ENCODE data around the gene NEK6.

The NEK6 gene

GRCh38 chr9:124298646-124299235 lies 41.0 kb downstream of the NEK6 start:
- no peak for FAIRE-seq

DNA sequence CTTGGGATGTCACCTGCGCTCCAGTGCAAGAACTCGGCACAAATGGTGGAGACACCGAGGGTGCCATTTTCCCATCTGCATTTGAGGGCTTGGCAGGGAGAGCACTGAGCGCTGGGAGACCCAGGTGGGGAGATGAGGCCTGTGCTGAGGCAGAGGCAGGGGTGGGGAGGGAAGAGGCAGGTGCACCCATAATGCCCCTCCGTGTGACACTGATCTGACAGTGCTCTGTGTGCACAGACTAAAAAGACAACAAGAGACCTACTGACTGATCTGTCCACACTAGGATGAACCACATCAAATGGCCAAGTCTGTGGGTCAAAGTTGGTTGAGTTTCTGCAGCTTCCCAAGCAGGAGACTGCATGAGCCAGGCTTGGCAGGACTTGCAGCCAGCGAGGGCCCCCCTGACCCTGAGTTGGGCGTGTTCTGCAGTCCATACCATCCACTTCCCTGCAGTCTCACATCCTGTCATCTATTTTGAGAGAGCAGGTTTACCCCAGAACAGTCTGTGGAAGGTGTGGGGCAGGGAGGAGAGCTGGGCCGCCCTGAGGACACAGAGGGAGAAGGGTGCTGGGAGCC lies 41.9 kb downstream of the NEK6 start:
- FAIRE-seq, result no peak

DNA sequence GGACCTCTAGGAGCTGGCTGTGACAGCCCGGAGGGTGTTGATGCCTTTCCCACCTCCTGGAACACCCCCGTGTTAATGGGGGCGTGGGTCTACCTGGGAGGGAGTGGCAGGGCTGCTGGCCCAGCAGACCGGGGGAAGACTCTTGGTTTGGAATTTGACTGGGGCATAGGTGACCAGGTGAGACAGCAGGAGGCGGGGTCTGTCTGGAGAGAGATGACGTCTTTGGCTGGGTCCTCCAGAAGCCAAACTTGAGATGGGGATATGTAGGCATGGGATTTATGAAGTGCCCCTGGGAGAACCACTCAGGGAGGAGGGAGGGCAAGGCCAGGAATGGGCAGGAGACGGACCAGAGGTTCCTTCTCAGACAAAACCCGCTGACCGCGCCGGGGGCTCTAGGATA lies 42.6 kb downstream of the NEK6 start:
- FAIRE-seq, result no peak

DNA sequence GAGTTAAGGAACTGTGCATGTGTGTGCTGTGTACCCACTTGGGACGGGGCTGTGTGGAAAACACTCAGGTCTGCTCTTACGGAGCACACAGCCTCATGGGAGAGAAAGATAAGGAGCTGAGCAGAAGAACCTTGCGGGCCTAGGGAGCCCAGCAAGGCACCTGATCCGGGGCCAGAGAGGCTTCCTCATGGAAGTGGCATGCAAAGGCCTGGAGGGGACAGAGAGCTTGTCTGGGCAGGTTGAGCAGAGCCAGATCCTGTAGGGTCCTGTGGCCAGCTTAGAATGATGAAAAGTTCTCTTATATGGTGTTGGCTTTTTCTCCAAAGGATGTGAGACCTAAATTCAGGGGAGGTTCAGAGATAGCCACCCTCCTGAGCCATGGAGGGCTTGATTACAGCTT lies 45.2 kb downstream of the NEK6 start:
- FAIRE-seq, result no peak

DNA sequence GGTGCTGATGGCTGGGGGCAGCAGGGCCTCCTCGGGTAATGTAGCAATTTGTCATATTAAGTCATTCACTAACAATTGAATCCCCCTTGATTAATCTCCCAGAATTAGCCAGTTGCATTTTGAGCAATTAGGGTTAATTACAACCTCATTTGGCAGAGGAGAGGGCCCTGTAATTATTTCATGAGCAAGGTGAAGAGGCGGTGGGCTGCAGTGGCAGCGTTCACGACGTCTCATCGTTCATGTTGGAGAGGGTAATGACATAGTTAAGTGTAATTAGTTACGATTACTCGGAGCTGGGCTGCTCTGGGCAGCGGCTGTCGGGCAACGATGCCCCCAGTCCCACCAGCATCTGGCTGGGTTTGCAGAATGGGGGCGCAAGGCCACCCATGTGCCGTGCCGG lies 46.0 kb downstream of the NEK6 start:
- no peak for FAIRE-seq

DNA sequence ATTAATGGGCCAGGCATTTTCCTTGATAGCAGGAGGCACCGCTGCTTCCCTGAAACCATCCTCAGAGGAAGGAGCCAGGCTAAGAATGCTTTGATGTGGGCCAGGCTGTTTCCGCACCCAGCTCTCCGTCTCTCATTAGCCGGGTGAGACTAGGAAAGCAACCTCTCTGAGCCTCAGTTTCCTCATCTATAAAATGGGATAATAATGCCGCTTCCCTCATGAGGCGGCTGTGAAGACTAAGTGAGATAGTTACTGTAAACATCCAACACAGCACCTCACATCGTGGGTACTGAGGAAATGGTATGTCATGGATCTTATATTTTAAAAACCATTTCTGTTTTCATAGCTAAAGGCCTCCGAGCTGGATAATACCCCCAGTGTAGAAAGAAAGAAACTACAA lies 46.5 kb downstream of the NEK6 start:
- FAIRE-seq, result no peak

DNA sequence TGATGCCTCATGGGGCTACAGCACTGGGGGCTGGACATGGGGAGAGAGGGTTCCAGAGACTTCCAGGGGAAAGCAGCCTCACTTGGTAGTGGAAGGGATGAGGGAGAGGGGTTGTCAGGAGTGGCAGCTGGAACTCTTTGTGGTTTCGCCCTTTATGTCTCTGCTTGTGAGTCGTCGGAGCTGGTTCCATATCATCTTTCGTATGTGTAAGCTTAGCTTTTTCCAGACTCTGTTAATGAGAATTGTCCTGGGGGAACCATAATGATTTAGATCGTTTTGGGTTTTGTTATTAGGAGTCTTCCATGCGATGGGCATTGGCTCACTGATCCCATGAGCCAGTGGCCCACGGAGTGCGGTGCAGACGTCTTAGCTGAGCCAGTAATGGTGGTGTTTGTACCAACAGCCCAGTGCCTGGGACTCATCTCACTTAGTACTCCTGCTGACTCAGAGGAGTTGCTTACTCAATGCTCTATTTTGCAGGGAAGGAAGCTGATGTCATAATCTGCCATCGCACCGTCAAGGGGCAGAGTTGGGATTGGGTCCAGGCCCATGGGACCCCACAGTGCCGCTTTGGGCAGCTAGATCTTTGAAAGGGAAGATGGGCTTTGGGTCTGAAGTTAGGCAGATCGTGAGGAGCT lies 48.5 kb downstream of the NEK6 start:
- FAIRE-seq, result no peak

DNA sequence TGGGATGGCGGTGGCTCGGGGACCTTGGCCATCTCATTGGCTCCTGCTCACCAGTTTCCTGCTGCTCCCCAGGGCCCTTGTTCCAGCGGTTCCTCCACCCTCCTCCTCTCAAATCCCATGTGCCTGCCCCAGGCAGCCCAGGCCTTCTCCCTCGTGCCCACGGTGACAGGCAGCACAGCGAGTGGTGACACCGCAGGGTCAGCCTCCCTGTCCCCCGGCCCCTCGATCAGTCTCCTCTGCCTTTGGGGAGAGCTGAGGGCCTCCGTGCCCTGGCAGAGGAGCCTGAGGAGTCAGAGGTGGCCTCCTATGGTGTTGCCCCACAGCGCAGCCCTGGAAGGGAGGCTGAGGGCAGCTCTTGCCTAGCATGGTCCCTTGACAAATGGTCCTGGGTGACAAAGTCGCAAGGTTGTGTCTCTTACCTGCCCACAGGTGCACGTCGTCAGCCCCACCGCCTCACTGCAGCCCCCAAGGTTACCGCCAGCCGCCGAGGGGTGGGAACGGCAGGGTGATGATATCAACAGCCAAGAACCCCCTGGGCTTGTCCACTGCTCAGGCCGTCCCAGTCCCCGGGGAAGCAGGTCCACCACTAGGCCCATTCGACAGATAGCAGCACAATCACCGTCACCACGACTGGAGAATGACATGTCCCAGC lies 49.8 kb downstream of the NEK6 start:
- no peak for FAIRE-seq

DNA sequence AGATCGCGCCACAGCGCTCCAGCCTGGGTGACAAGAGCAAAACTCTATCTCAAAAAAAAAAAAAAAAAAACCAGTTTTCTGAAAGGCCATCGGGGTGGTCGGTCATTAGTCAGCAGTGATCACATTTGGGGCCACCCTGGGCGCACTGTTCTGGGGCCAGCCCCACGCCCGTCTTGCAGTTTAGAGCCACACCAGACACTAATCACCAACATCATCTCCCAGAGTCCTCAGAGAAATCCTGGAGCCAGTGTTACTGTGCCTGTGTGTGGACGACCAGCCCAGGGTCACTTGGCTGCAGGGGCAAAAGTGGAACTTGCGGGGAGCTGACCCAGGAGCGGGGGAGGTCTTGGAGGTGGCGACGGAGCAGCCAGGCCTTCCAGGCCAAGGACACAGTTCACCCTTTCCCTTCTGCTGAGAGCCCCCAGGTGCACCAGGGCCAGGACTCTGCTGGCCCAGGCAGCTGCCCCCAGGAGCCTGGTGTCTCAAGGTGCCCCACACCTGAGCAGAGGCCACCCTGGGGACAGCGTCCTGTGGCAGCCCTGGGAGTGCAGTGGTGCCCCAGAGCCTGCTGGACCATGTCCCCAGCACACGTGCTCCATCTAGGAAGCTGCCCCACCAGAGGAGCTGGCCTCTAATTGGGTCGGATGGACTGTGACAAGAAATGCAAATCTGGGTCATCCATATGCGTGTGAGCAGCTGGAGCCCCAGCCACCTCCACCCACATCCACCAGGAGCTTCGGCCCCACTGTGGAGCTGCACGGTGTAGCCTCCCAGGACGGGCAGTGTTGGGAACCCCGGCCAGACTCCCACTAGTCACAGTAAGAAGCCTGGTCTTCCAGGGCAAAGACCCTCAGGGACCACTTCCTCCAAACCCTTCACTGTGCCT lies 51.1 kb downstream of the NEK6 start:
- FAIRE-seq, result no peak

DNA sequence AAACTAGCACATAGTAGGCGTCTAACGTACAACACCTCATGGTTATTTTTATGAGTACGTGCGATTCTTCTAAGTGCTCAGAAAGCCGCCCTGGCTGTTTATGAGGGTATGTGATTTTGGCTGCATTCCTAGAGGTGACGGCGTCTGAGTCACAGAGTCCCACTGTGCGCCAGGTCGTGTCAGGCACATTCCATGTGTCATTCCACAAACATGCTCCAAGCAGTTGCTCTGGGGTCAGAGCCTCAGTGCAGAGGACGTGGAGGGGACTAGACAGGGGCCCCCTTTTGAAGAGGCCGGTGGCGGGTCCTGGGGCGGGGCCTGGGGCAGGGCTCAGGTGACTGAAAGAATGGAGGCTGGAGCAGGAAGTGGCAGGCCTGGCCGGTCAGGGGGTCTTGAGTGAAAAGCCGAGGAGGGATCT lies 51.9 kb downstream of the NEK6 start:
- FAIRE-seq, result no peak

GRCh38 chr9:124311283-124311682 lies 53.5 kb downstream of the NEK6 start:
- no peak for FAIRE-seq

DNA sequence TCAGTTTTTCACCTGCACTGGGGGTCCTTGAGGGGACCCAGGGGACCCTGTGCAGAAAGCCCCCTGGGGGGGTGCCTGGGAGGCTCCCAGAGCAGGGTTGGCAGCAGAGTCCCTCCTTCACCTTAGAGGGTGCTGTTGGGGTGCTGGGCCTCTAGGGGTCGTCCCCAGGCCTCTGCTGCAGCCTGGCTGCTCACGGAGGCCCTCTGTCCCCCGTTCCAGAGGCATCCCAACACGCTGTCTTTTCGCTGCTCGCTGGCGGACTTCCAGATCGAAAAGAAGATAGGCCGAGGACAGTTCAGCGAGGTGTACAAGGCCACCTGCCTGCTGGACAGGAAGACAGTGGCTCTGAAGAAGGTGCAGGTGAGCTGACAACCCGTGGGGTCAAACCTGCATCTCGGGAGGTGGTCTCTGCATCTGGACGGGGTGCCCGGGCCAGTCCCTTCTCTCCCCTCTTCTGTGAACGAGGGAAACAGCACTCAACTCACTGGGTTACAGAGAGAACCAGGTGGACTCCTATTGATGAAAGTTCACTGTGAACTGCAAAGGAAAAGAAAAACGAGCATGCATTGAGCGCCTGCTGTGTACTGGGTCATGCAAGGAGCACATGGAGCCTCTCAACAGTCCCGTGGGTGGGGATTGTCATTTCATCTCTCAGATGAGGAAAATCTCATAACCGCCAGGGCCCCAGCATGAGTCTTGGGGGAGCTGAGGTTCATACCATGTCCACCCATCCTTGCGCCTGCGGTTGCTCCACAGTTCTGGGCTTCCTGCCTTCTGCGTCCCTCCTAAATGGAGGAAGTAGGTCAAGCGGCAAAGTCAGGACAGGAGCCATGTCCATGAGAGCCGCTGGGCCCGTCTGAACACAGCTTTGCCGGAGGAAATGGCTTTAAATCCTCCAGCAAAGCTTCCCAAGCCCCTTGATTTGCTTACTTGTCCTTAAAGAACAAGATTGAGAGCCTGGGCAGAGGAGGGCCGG lies 54.8 kb downstream of the NEK6 start:
- no peak for FAIRE-seq

GRCh38 chr9:124313940-124314339 lies 56.2 kb downstream of the NEK6 start:
- no peak for FAIRE-seq

DNA sequence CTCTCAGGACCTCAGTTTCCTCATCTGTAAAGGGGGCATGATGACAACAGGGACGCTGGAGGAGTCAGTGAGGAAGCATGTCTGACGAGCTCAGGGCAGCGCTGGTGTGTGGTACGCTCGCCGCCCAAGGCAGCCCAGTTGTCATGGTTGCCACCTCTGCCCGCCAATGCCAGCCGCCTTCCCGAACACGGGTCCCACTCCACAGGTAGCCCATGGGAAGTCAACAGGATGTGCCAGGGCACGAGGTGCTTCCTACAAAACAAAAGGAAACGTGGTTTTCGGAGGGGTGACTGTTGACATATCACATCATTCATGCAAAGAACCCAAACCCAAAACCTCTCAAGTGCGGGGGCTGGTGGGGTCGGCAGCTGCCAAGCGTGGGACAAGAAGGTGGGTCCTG lies 58.1 kb downstream of the NEK6 start:
- FAIRE-seq, result no peak

DNA sequence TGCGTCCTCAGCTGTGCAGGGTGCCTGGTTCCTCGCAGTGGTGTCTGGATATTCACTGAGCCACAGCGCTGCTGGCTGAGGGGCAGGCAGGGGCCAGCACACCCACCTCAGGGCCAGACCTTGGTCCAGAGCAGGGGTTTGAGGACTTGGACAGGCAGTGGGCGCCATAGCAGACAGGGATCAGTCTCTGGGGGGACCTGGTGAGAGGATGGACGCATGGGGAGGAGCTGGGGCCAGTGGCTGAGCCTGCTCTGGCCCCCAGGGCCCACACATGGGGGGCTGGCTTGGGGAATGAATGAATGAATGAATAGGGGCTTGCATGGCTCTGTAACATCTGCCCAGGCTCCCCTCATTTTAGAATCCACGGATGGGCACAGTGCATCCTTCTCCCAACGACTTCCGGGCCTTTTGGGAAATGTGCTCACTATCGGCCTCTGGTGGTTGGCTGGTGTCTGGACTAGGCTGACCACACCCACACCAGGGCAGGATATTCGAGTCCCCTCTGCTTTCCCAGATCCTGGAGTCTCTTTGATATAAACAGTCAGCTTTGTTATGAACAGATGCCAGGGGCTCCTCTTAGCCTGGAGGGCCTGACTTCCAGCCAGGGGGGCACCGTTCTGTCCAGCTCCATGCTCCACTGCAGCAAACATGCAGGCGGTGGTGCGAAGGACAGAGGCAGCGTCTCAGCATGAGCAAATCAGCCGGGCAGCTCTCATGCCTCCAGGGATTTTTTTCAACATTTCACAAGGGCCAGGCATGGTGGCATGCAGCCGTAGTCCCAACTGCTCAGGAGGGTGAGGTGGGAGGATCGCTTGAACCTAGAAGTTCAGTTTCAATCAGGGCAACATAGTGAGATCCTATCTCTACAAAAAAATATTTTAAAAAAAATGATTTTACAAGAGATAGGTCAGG lies 62.6 kb downstream of the NEK6 start:
- FAIRE-seq, result no peak

DNA sequence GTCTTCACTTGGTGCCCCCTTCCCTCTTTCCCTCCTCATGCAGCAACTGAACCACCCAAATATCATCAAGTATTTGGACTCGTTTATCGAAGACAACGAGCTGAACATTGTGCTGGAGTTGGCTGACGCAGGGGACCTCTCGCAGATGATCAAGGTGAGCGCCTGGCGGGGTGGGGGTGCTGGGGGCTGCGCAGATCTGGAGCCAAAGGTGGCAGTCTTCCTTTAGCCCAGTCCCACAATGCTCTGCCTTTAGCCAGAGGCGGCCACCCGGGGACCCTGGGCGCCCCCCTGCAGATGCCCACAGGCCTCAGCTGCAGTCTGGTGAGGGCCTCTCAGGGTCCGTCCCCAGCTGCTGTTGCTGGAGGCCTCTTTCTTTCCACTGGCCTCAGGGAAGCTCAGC lies 63.7 kb downstream of the NEK6 start:
- FAIRE-seq, result no peak

GRCh38 chr9:124321935-124322334 lies 64.2 kb downstream of the NEK6 start:
- FAIRE-seq, result no peak

GRCh38 chr9:124322618-124323432 lies 65.1 kb downstream of the NEK6 start:
- FAIRE-seq, result no peak

- FAIRE-seq, result no peak
Observed at GRCh38 chr9:124323904-124324303, 66.2 kb downstream of the NEK6 start.

- no peak for FAIRE-seq
Observed at GRCh38 chr9:124325816-124326215, 68.1 kb downstream of the NEK6 start.

All from A204.1 (cell line).